Choroid plexus epithelial cell (primary cell): Measurements from ENCODE around the gene PREX1.
A peak's percentile ranks its signal among the peaks of the same experiment; 100 is the strongest.
"Not testable (repeated sequence)": the region's sequence is repeated elsewhere in the genome, so short reads cannot be mapped to it uniquely, and the experiment has no call there.

Experiments used
- DNase-seq: peaks from one replicate; pipeline ENCODE4 v3.0.0-alpha.2; 2010; ENCODE audit warnings: low read depth
- H3K4me3 ChIP-seq: 2 replicates; pipeline ENCODE4 v1.5.1; 2011; ENCODE audit warnings: low read depth, mild to moderate bottlenecking, control low read depth, low read length, moderate library complexity
- TF ChIP-seq, protein P1 (sequence below): conservative IDR thresholded peaks from 2 replicates; pipeline ENCODE4 v1.5.1; 2011; ENCODE audit warnings: low read depth, mild to moderate bottlenecking, control low read depth, inconsistent platforms, low read length, moderate library complexity

PREX1 gene

DNA sequence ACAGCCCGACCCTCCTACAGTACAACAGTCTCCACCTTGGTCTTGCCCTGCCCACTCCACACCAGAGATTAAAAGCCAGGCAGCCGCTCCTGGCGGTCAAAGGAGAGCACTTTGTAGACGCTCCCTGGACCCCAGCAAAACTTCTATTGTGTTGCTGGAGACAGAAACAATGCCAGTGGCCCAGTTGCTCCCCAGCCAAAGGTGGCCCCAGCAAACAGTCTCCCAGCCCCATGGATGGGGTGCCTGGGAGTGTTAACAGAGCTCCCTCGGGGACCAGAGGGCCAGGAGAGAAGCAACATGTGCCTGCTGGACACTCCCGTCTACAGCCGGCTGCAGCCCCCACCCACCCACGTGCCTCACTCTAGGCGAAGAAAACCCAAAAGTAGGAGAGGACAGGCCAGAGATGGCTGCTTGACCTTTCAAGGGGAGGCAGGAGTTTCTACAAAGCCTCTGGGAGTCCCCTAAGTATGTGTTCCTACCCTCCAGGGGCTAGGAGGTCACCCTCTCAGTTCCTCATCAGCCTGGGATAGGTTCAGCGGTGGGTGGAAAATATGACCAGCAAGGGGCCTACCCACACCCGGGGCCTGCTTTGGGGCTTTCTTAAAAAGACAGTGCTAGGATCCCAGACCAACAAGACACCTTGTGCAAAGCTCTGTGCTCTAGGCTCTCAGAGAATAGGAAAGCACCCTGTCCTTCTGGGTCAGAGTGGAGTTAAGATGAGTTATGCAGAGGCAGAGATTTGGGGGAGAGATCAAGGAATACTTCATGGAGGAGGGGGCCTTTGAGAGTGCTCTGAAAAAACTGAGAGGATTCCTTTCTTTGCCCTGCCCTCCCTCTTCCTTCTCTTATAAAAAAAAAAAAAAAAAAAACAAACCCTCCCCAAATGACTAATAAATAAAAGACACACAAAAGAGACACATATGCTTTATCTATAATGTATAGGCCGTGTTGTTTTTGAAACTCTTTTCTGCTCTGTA, 19.0 kb upstream of the PREX1 start:
- DNase-seq, result no peak
- TF ChIP-seq, protein P1, sequence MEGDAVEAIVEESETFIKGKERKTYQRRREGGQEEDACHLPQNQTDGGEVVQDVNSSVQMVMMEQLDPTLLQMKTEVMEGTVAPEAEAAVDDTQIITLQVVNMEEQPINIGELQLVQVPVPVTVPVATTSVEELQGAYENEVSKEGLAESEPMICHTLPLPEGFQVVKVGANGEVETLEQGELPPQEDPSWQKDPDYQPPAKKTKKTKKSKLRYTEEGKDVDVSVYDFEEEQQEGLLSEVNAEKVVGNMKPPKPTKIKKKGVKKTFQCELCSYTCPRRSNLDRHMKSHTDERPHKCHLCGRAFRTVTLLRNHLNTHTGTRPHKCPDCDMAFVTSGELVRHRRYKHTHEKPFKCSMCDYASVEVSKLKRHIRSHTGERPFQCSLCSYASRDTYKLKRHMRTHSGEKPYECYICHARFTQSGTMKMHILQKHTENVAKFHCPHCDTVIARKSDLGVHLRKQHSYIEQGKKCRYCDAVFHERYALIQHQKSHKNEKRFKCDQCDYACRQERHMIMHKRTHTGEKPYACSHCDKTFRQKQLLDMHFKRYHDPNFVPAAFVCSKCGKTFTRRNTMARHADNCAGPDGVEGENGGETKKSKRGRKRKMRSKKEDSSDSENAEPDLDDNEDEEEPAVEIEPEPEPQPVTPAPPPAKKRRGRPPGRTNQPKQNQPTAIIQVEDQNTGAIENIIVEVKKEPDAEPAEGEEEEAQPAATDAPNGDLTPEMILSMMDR, result no peak

DNA sequence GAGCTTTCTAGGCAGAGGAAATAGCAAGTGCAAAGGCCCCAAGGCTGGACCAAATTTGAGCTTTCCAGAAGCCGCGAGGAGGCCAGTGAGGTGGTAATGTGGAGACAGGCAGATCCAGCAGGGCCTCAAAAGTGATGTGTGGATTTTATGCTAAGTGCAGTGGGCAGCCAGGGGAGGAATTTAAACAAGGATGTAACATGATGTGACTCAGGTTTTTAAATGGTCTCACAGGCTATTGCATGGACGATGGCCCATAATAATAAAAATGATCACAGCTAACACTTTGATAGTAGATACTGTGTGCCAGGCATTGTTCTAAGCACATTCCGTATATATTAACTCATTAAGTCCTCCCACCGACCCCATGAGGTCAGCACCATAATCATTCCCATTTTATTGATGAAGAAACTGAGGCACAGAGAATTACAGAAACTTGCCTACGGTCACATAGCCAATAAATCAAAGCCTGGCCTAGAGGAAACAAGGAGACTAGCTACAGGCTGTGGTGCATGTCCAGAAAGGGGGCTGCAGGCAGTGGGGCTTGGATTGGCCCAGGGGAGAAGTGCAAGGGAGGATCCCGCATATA, 18.0 kb upstream of the PREX1 start:
- no peak overlapping the region for H3K4me3 ChIP-seq
- no peak for DNase-seq
- TF ChIP-seq, protein P1, result no peak

More for the DNA sequence above, 19.0 kb upstream of the PREX1 start:
- no peak overlapping the region for H3K4me3 ChIP-seq

DNA sequence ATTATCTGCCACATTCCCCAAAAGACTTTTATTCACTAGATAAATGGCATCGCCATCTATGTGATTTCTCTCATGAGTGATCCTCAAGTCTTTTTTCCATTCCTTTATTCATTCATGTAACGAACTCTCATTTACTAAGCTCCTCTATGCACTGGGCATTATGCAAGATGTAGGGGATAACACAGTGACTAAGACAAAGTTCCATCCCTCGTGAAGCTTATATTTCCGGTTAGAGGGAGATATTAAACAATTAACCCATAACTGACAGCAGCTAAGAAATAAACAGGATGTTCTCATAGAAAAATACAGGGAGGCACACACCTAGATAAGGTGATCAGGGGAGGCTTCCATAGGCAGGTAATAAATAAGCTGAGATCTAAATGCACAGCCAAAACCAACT, 17.2 kb upstream of the PREX1 start:
- TF ChIP-seq, protein P1, result no peak
- H3K4me3 ChIP-seq, result no peak overlapping the region
- no peak for DNase-seq

DNA sequence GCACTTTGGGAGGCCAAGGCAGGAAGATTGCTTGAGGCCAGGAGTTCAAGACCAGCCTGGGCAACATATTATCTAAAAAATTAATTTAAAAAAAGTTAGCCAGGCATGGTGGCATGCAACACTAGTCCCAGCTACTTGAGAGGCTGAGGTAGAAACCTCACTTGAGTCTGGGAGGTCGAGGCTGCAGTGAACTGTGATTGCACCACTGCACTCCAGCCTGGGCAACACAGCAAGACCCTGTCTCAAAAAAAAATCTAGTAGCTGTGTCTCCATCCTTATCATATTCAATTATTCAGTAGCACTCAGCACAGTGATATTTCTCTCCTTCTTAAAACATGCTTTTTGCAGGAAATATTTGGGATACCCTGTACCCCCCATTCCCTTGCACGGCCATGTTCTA, 16.1 kb upstream of the PREX1 start:
- DNase-seq, result not testable (repeated sequence)

DNA sequence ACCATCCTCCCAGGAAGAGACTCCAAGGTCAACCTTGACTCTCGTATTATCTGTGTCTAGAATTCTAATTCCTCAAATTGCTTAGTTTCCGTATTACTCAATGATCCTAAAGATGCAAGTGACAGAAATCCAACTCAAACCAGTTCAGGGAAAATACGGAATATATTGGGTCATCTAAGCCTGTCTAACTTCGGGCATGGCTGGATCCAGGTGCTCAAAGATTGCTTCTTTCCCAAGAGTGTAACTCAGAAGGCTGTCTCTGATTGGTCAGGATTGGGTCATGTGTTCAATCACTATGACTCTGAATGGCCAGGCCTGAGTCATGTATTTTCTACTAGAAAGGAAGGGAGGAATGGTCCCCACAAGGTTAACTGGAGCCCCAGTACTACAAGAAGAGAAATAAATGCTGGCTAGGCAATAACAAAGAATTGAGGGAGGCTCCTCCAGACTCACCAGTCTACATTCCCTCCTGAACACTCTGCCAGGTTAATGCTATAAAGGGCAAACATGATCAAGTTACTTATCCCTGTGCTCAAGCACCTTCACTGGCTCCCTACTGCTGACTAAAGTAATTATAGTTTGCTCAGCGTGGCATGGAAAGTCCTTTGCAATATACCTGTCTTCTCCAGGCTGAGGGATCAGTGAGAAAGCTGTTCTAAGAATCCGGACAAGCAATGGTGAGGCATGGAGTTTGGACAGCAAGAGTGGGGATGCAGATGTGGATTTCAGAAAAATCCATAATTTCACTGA, 15.4 kb upstream of the PREX1 start:
- no peak for DNase-seq
- TF ChIP-seq, protein P1, result no peak
- no peak overlapping the region for H3K4me3 ChIP-seq

More for the DNA sequence above, 16.1 kb upstream of the PREX1 start:
- H3K4me3 ChIP-seq, result not testable (repeated sequence)

DNA sequence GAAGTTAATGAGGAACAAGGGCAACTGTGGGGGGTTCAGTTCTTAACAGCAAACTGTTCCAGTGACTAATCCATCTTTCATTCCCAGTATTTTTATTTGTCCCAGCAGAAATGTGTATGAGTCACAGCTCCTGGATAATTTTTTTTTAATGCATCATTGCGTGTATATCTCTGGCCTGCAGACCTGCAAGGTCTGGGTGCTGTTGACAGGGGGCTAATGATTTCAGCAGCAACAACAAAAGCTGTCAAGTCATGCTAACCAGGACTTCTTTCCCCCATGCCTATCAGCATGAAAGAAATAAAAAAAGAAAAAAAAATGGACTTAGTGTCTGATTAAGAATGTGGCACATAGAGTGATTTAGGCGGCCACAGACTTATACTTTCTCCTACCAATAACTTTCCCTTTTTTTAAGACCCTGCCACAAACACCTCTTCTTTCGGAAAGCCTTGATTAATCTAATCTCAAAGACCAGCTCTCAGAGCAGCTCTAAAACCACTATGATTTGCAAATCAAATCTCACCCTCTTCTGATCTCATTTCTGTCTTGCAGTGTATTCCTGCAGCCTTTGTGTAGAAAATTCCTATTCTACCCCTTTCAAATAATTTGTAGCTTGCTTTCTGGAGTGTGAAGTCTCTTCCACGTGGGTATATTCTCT, 14.2 kb upstream of the PREX1 start:
- TF ChIP-seq, protein P1, result no peak
- no peak overlapping the region for H3K4me3 ChIP-seq
- peak; percentile 68 for DNase-seq
